ENCODE measurements around the gene GP1BA. TPM values are rescaled to one million over a fixed set of nuclear protein-coding genes. Genes with fewer than 3 reads are reported as not detected.
A peak's percentile ranks its signal among the peaks of the same experiment; 100 is the strongest.

Gene GP1BA
- total and polyA plus RNA-seq, 10 donors: 1.8 to 6.1 (median 2.8) TPM

GRCh38 chr17:4936436-4936835, 4.4 kb downstream of the GP1BA start:
- Histone ChIP-seq H3K4me3 (no peak overlapping the region), H3K27me3 (replicated peaks in 1 of 7) (no peaks in the 10 kb centered on the region), H3K4me1 (peaks cover 21 to 78% (median 46%) of the 10 kb centered on the region in 6 donors), H3K36me3 (peaks cover 0 to 34% (median 19%) of the 10 kb centered on the region in 6 donors), H3K27ac (peak overlapping the region in 1 of 8 donors; percentile 21), H3K9me3 (no peaks in the 10 kb centered on the region)
- intact Hi-C loops (cut with DNase I; ENCODE audit: low total_unique reads): loop anchor here (10.0 kb wide), 1 partner anchor 58 kb away; the partner anchor contains the start of genes INCA1 and KIF1C
- TF ChIP-seq CTCF (IDR thresholded peaks at IDR 0.05 in 8 of 11, conservative IDR thresholded peaks at IDR 0.05 in 3 of 11) (no peak), POLR2AphosphoS5 (IDR thresholded peaks at IDR 0.05) (no peak), POLR2A (IDR thresholded peaks at IDR 0.05) (no peak)
- DNase-seq: no peak
- WGBS, 5 donors: 82 to 96% (median 86%) methylated on average over 3 of the region's 3 CpGs

- 91 to 97% (median 94%) methylated on average over 11 to 16 of the region's 16 CpGs for WGBS, 5 donors
- H3K4me3 ChIP-seq: no peak overlapping the region
- H3K36me3 ChIP-seq: peaks cover 0 to 45% (median 22%) of the 10 kb centered on the region in 6 donors
- H3K27me3 ChIP-seq (replicated peaks in 1 of 7): no peaks in the 10 kb centered on the region
- peaks cover 32 to 80% (median 53%) of the 10 kb centered on the region in 6 donors for H3K4me1 ChIP-seq
- TF ChIP-seq POLR2AphosphoS5 (IDR thresholded peaks at IDR 0.05): no peak
- peak; percentile 76 for DNase-seq
- H3K9me3 ChIP-seq: no peaks in the 10 kb centered on the region
- H3K27ac ChIP-seq: peak overlapping the region in 1 of 8 donors; percentile 95
- intact Hi-C loops (cut with DNase I; ENCODE audit: low total_unique reads): loop anchor here (10.0 kb wide), 1 partner anchor 57 kb away; the partner anchor contains the start of genes INCA1 and KIF1C
Observed at GRCh38 chr17:4937553-4937952, 5.5 kb downstream of the GP1BA start.

- Histone ChIP-seq H3K36me3 (peaks cover 0 to 51% (median 27%) of the 10 kb centered on the region in 6 donors), H3K9me3 (no peaks in the 10 kb centered on the region), H3K4me1 (peaks cover 35 to 80% (median 58%) of the 10 kb centered on the region in 6 donors), H3K27ac (peak overlapping the region in 3 of 8 donors; percentile 95 to 98 (median 95)), H3K4me3 (no peak overlapping the region), H3K27me3 (replicated peaks in 1 of 7) (no peaks in the 10 kb centered on the region)
- 89 to 97% (median 96%) methylated on average over 11 of the region's 11 CpGs for WGBS, 5 donors
- intact Hi-C loops (cut with DNase I; ENCODE audit: low total_unique reads): loop anchor here (10.0 kb wide), 1 partner anchor 57 kb away; the partner anchor contains the start of genes INCA1 and KIF1C
- DNase-seq: peak; percentile 82
- no peak for TF ChIP-seq POLR2AphosphoS5 (IDR thresholded peaks at IDR 0.05)
- TF ChIP-seq POLR2A (IDR thresholded peaks at IDR 0.05): no peak
- no peak for TF ChIP-seq CTCF (IDR thresholded peaks at IDR 0.05 in 8 of 11, conservative IDR thresholded peaks at IDR 0.05 in 3 of 11)
Observed at GRCh38 chr17:4938069-4938491, 6.0 kb downstream of the GP1BA start.

- Histone ChIP-seq H3K27ac (peak overlapping the region; percentile 93 to 99 (median 97)), H3K27me3 (replicated peaks in 1 of 7) (no peaks in the 10 kb centered on the region), H3K9me3 (no peaks in the 10 kb centered on the region), H3K4me3 (peak overlapping the region; percentile 57 to 95 (median 78)), H3K36me3 (peaks cover 0 to 59% (median 34%) of the 10 kb centered on the region in 6 donors), H3K4me1 (peaks cover 43 to 80% (median 63%) of the 10 kb centered on the region in 6 donors)
- intact Hi-C loops (cut with DNase I; ENCODE audit: low total_unique reads): loop anchor here (10.0 kb wide), 1 partner anchor 56 kb away; the partner anchor contains the start of genes INCA1 and KIF1C
- peak; percentile 82 for DNase-seq
- WGBS, 5 donors: 39 to 65% (median 63%) methylated on average over 9 to 19 of the region's 19 CpGs
- TF ChIP-seq POLR2AphosphoS5 (IDR thresholded peaks at IDR 0.05) (no peak), POLR2A (IDR thresholded peaks at IDR 0.05) (no peak), CTCF (IDR thresholded peaks at IDR 0.05 in 8 of 11, conservative IDR thresholded peaks at IDR 0.05 in 3 of 11) (no peak)
Observed at GRCh38 chr17:4938688-4939545, 6.8 kb downstream of the GP1BA start.

Data from spleen (tissue), 11 donors.